H9 (cell line): ENCODE data around the gene CUBN. TPM values are rescaled to one million over a fixed set of nuclear protein-coding genes. Genes with fewer than 3 reads are reported as not detected.

Experiments
- DNase-seq: peaks from one replicate; pipeline ENCODE4 v3.0.0-alpha.2; 2017
- H2AFZ ChIP-seq: one replicate; pipeline ENCODE4 v1.6.1; 2013; ENCODE audit warnings: mild to moderate bottlenecking, low read length, control low read depth, moderate library complexity
- H2AK5ac ChIP-seq: 2 replicates; pipeline ENCODE4 v1.6.1; 2013; ENCODE audit warnings: low read length, control low read depth, mixed read lengths; ENCODE audit not compliant: insufficient read length
- H2BK120ac ChIP-seq: one replicate; pipeline ENCODE4 v1.6.1; 2013; ENCODE audit warnings: low read depth, mild to moderate bottlenecking, low read length, control low read depth, inconsistent platforms; ENCODE audit not compliant: poor library complexity, severe bottlenecking
- H2BK12ac ChIP-seq: 2 replicates; pipeline ENCODE4 v1.6.1; 2013; ENCODE audit warnings: low read length, control low read depth, mixed read lengths, low read depth; ENCODE audit not compliant: insufficient read length
- H2BK15ac ChIP-seq: 2 replicates; pipeline ENCODE4 v1.6.1; 2013; ENCODE audit warnings: low read depth, low read length, control low read depth
- H2BK20ac ChIP-seq: one replicate; pipeline ENCODE4 v1.6.1; 2013; ENCODE audit warnings: low read depth, mild to moderate bottlenecking, low read length, control low read depth, inconsistent platforms; ENCODE audit not compliant: poor library complexity, severe bottlenecking
- H2BK5ac ChIP-seq: 2 replicates; pipeline ENCODE4 v1.6.1; 2013; ENCODE audit warnings: low read length, control low read depth, mixed read lengths; ENCODE audit not compliant: insufficient read length
- H3K14ac ChIP-seq: 2 replicates; pipeline ENCODE4 v1.6.1; 2013; ENCODE audit warnings: low read length, control low read depth; ENCODE audit not compliant: insufficient read depth
- H3K18ac ChIP-seq: 2 replicates; pipeline ENCODE4 v1.6.1; 2013; ENCODE audit warnings: low read depth, mild to moderate bottlenecking, mixed read lengths, low read length, control low read depth; ENCODE audit not compliant: insufficient read length
- H3K23ac ChIP-seq: 2 replicates; pipeline ENCODE4 v1.6.1; 2013; ENCODE audit warnings: low read length, control low read depth, mixed read lengths, low read depth; ENCODE audit not compliant: insufficient read length
- H3K23me2 ChIP-seq: 2 replicates; pipeline ENCODE4 v1.6.1; 2013; ENCODE audit warnings: low read depth, mild to moderate bottlenecking, mixed read lengths, low read length, control low read depth; ENCODE audit not compliant: insufficient read length, poor library complexity, severe bottlenecking
- H3K27ac ChIP-seq: 2 replicates; pipeline ENCODE4 v1.5.1; 2013; ENCODE audit warnings: low read length, control low read depth, mixed read lengths, low read depth; ENCODE audit not compliant: insufficient read length
- H3K27me3 ChIP-seq: 2 replicates; pipeline ENCODE4 v1.6.1; 2013; ENCODE audit warnings: low read length, control low read depth, inconsistent platforms; ENCODE audit not compliant: insufficient read depth
- H3K4ac ChIP-seq: 2 replicates; pipeline ENCODE4 v1.6.1; 2013; ENCODE audit warnings: low read depth, mild to moderate bottlenecking, control low read depth, inconsistent platforms, low read length, moderate library complexity
- H3K4me1 ChIP-seq: 2 replicates; pipeline ENCODE4 v1.6.1; 2013; ENCODE audit warnings: low read length, control low read depth, inconsistent platforms; ENCODE audit not compliant: insufficient read depth
- H3K4me2 ChIP-seq: 2 replicates; pipeline ENCODE4 v1.6.1; 2013; ENCODE audit warnings: low read length, control low read depth, mixed read lengths; ENCODE audit not compliant: insufficient read length, insufficient read depth
- H3K56ac ChIP-seq: 2 replicates; pipeline ENCODE4 v1.6.1; 2013; ENCODE audit warnings: low read depth, mild to moderate bottlenecking, mixed read lengths, low read length, control low read depth; ENCODE audit not compliant: insufficient read length
- H3K79me1 ChIP-seq: 2 replicates; pipeline ENCODE4 v1.6.1; 2013; ENCODE audit warnings: low read depth, mild to moderate bottlenecking, moderate library complexity, low read length, control low read depth, inconsistent platforms; ENCODE audit not compliant: insufficient read depth, poor library complexity, severe bottlenecking
- H3K79me2 ChIP-seq: 2 replicates; pipeline ENCODE4 v1.6.1; 2013; ENCODE audit warnings: low read length, control low read depth, inconsistent platforms; ENCODE audit not compliant: insufficient read depth
- H3K9ac ChIP-seq: 2 replicates; pipeline ENCODE4 v1.6.1; 2013; ENCODE audit warnings: low read length, control low read depth, mixed read lengths; ENCODE audit not compliant: insufficient read length; ENCODE audit errors: extremely low read depth
- H3K9me3 ChIP-seq: one replicate; pipeline ENCODE4 v1.6.1; 2013; ENCODE audit warnings: low read depth, low read length, inconsistent platforms; ENCODE audit not compliant: control insufficient read depth
- H3T11ph ChIP-seq: one replicate; pipeline ENCODE4 v1.6.1; 2013; ENCODE audit warnings: mild to moderate bottlenecking, low read length, control low read depth, inconsistent platforms
- H4K20me1 ChIP-seq: one replicate; pipeline ENCODE4 v1.6.1; 2013; ENCODE audit not compliant: control insufficient read depth, insufficient read length, insufficient read depth
- H4K5ac ChIP-seq: 2 replicates; pipeline ENCODE4 v1.6.1; 2013; ENCODE audit warnings: low read depth, mild to moderate bottlenecking, mixed read lengths, low read length, control low read depth; ENCODE audit not compliant: insufficient read length
- H4K8ac ChIP-seq: replicated peaks from 2 replicates; pipeline ENCODE4 v1.6.1; 2013; ENCODE audit warnings: low read length, control low read depth, mixed read lengths, low read depth; ENCODE audit not compliant: insufficient read length
- H4K91ac ChIP-seq: 2 replicates; pipeline ENCODE4 v1.6.1; 2013; ENCODE audit warnings: low read depth, mild to moderate bottlenecking, moderate library complexity, mixed read lengths, low read length, control low read depth; ENCODE audit not compliant: insufficient read length
- H3K27ac Mint-ChIP-seq, 3 experiments: 2 replicates in 2 of 3; 3 replicates in 1 of 3; pipeline ENCODE4 v1.8.0; 2020 to 2021; ENCODE audit warnings: mixed read lengths in 3 of 3, mild to moderate bottlenecking in 1 of 3, moderate library complexity in 1 of 3
- H3K27me3 Mint-ChIP-seq: 2 replicates; pipeline ENCODE4 v1.8.0; 2021; ENCODE audit warnings: low read depth, mild to moderate bottlenecking, moderate library complexity, mixed read lengths
- H3K36me3 Mint-ChIP-seq, 3 experiments: 2 replicates in 2 of 3; 3 replicates in 1 of 3; pipeline ENCODE4 v1.8.0; 2020 to 2021; ENCODE audit warnings: low read depth in 3 of 3, mixed read lengths in 3 of 3; ENCODE audit not compliant: insufficient read depth in 1 of 3
- H3K4me1 Mint-ChIP-seq, 2 experiments: 2 replicates each; pipeline ENCODE4 v1.8.0; 2020; ENCODE audit warnings: mixed read lengths in 2 of 2
- H3K4me3 Mint-ChIP-seq, 2 experiments: 2 replicates in 1 of 2; 3 replicates in 1 of 2; pipeline ENCODE4 v1.8.0; 2020 to 2021; ENCODE audit warnings: mild to moderate bottlenecking in 2 of 2, mixed read lengths in 2 of 2, moderate library complexity in 1 of 2
- H3K9me3 Mint-ChIP-seq, 2 experiments: 2 replicates in 1 of 2; 3 replicates in 1 of 2; pipeline ENCODE4 v1.8.0; 2020; ENCODE audit warnings: mild to moderate bottlenecking in 2 of 2, mixed read lengths in 2 of 2, moderate library complexity in 1 of 2
- WGBS: extraction: QIAGEN DNeasy Blood & Tissue Kit; methylation state at CpG from one replicate; pipeline ENCODE4 v1.1.7; 2013; ENCODE audit warnings: missing lambda C conversion rate, low lambda C conversion rate, mixed read lengths; ENCODE audit not compliant: insufficient read length; ENCODE audit errors: extremely low coverage; 5-methylcytosine and 5-hydroxymethylcytosine counted together
- total RNA-seq: library from RNA; stranded (reverse); gene quantifications from 2 replicates; pipeline ENCODE4 v1.2.1, GENCODE V29; 2021
- TF ChIP-seq, protein P1 (sequence below): fragments of 200-600 bp; sonication (generic); conservative IDR thresholded peaks from 3 replicates; pipeline ENCODE4 v1.8.0; 2021; ENCODE audit warnings: antibody characterized with exemption, mild to moderate bottlenecking

CUBN gene
- total RNA-seq, 1 experiment from 2014 or later: 0.26 TPM

DNA sequence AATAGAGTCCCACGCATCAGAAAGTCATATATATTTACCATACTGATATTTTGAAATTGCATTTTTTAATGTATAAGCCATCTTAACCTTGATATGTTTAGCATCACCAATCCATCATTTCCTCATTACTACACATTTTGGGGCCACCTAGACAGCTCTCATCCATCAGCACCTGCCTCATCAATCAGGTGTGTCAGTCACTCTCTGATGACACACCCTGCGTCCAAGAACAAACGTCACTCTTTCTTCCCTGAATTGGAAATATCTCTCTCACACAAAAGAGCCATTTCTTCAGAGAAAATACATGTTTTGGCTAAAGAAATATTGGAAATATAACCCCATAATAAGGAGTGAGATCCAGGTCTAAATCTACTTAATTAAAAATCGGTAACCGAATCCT is 273.5 kb downstream of the CUBN start:
- TF ChIP-seq, protein P1, sequence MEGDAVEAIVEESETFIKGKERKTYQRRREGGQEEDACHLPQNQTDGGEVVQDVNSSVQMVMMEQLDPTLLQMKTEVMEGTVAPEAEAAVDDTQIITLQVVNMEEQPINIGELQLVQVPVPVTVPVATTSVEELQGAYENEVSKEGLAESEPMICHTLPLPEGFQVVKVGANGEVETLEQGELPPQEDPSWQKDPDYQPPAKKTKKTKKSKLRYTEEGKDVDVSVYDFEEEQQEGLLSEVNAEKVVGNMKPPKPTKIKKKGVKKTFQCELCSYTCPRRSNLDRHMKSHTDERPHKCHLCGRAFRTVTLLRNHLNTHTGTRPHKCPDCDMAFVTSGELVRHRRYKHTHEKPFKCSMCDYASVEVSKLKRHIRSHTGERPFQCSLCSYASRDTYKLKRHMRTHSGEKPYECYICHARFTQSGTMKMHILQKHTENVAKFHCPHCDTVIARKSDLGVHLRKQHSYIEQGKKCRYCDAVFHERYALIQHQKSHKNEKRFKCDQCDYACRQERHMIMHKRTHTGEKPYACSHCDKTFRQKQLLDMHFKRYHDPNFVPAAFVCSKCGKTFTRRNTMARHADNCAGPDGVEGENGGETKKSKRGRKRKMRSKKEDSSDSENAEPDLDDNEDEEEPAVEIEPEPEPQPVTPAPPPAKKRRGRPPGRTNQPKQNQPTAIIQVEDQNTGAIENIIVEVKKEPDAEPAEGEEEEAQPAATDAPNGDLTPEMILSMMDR: no peak
- no peak overlapping the region for H3K18ac ChIP-seq
- no peak overlapping the region for H3K4ac ChIP-seq
- H3T11ph ChIP-seq: no peak overlapping the region
- H2BK5ac ChIP-seq: no peak overlapping the region
- no peak overlapping the region for H2BK20ac ChIP-seq
- H3K56ac ChIP-seq: no peak overlapping the region
- H2BK15ac ChIP-seq: no peak overlapping the region
- H3K27me3 ChIP-seq: no peaks in the 10 kb centered on the region
- H3K14ac ChIP-seq: no peak overlapping the region
- no peak overlapping the region for H2AK5ac ChIP-seq
- no peak overlapping the region for H4K91ac ChIP-seq
- Mint-ChIP-seq H3K4me3 (no peak overlapping the region), H3K4me1 (peaks cover 8 to 19% of the 10 kb centered on the region in 2 experiments), H3K36me3 (no peaks in the 10 kb centered on the region), H3K27ac (no peak overlapping the region), H3K9me3 (no peaks in the 10 kb centered on the region), H3K27me3 (no peaks in the 10 kb centered on the region)
- DNase-seq: no peak
- WGBS: no CpG with 5 or more reads among the region's 5 CpGs
- no peaks in the 10 kb centered on the region for H3K79me1 ChIP-seq
- H2BK120ac ChIP-seq: no peak overlapping the region
- H3K27ac ChIP-seq: no peak overlapping the region
- H4K20me1 ChIP-seq: no peaks in the 10 kb centered on the region
- H2AFZ ChIP-seq: no peak overlapping the region
- H3K79me2 ChIP-seq: no peaks in the 10 kb centered on the region
- H3K23me2 ChIP-seq: no peaks in the 10 kb centered on the region
- H3K4me2 ChIP-seq: no peak overlapping the region
- H4K5ac ChIP-seq: no peak overlapping the region
- H3K4me1 ChIP-seq: no peaks in the 10 kb centered on the region
- no peak overlapping the region for H4K8ac ChIP-seq
- H2BK12ac ChIP-seq: no peak overlapping the region
- H3K9me3 ChIP-seq: no peaks in the 10 kb centered on the region
- H3K9ac ChIP-seq: no peak overlapping the region
- no peak overlapping the region for H3K23ac ChIP-seq
